ENCODE measurements around the gene NTSR1.

GRCh38 chr20:62793757-62794006, 85.0 kb downstream of the NTSR1 start:
- TF ChIP-seq CTCF (IDR thresholded peaks at IDR 0.05) (peak; percentile 10), EZH2 (IDR thresholded peaks at IDR 0.05; ENCODE audit: borderline replicate concordance, insufficient read depth, low read depth, low read length, poor library complexity, severe bottlenecking) (no peak)

Measured in B cell (primary cell).